Activated T-helper 1 cell treated with anti-CD3 and anti-CD28 coated beads, Interleukin-12 subunit alpha, Interleukin-12 subunit beta, Interleukin-2, Interleukin-4 antibody, amounts not matched to agents 30 ng/mL and 10 ng/mL and 1 ng/mL, durations not matched to agents 14 hours and 24 hours and 36 hours (primary cell): ENCODE results near the gene FARP1. TPM values are rescaled to one million over a fixed set of nuclear protein-coding genes. Genes with fewer than 3 reads are reported as not detected.

Experiments used
- DNase-seq: peaks from one replicate; pipeline ENCODE4 v3.0.0; 2021; ENCODE audit warnings: low spot score
- H3K27ac Mint-ChIP-seq: one replicate; pipeline ENCODE4 v1.8.0; 2021; ENCODE audit warnings: mild to moderate bottlenecking, mixed read lengths
- H3K27me3 Mint-ChIP-seq: one replicate; pipeline ENCODE4 v1.8.0; 2022; ENCODE audit warnings: mild to moderate bottlenecking, moderate library complexity, mixed read lengths; ENCODE audit not compliant: insufficient read depth
- H3K36me3 Mint-ChIP-seq: one replicate; pipeline ENCODE4 v1.8.0; 2021; ENCODE audit warnings: low read depth, mixed read lengths
- H3K4me1 Mint-ChIP-seq: one replicate; pipeline ENCODE4 v1.8.0; 2021; ENCODE audit warnings: low read depth, mixed read lengths
- H3K4me3 Mint-ChIP-seq: one replicate; pipeline ENCODE4 v1.8.0; 2021; ENCODE audit warnings: mild to moderate bottlenecking, moderate library complexity, mixed read lengths
- H3K9me3 Mint-ChIP-seq: one replicate; pipeline ENCODE4 v1.8.0; 2021; ENCODE audit warnings: mixed read lengths
- intact Hi-C: fragments of 100-400 bp; cut with micrococcal nuclease; formaldehyde crosslinking; loops from one replicate; pipeline ENCODE4 v1.15.1; 2024
- total RNA-seq: library from RNA; stranded (reverse); gene quantifications from 2 replicates; pipeline ENCODE4 v1.2.3, GENCODE V29; 2022

Gene FARP1
- total RNA-seq, 1 donor from 2014 or later: 0.34 TPM

GRCh38 chr13:98347756-98348155 lies 204.9 kb downstream of the FARP1 start:
- H3K36me3 Mint-ChIP-seq: no peaks in the 10 kb centered on the region
- no peak for DNase-seq
- no peaks in the 10 kb centered on the region for H3K9me3 Mint-ChIP-seq
- intact Hi-C loops: no loop called here
- H3K4me1 Mint-ChIP-seq: no peaks in the 10 kb centered on the region
- H3K27ac Mint-ChIP-seq: no peak overlapping the region
- H3K27me3 Mint-ChIP-seq: no peaks in the 10 kb centered on the region
- H3K4me3 Mint-ChIP-seq: no peak overlapping the region

- intact Hi-C loops: no loop called here
- Mint-ChIP-seq H3K27me3 (no peaks in the 10 kb centered on the region), H3K27ac (no peak overlapping the region), H3K36me3 (no peaks in the 10 kb centered on the region), H3K4me3 (no peak overlapping the region), H3K4me1 (no peaks in the 10 kb centered on the region), H3K9me3 (no peaks in the 10 kb centered on the region)
- DNase-seq: no peak
These were observed 205.7 kb downstream of the FARP1 start for GRCh38 chr13:98348466-98349200.

- intact Hi-C loops: no loop called here
- Mint-ChIP-seq H3K4me3 (no peak overlapping the region), H3K27ac (no peak overlapping the region), H3K27me3 (no peaks in the 10 kb centered on the region), H3K36me3 (no peaks in the 10 kb centered on the region), H3K4me1 (no peaks in the 10 kb centered on the region), H3K9me3 (no peaks in the 10 kb centered on the region)
- no peak for DNase-seq
These were observed 206.9 kb downstream of the FARP1 start for GRCh38 chr13:98349731-98350305.

GRCh38 chr13:98350746-98351330 lies 207.9 kb downstream of the FARP1 start:
- no peaks in the 10 kb centered on the region for H3K9me3 Mint-ChIP-seq
- no peaks in the 10 kb centered on the region for H3K27me3 Mint-ChIP-seq
- intact Hi-C loops: no loop called here
- no peak for DNase-seq
- no peak overlapping the region for H3K4me3 Mint-ChIP-seq
- H3K4me1 Mint-ChIP-seq: no peaks in the 10 kb centered on the region
- no peaks in the 10 kb centered on the region for H3K36me3 Mint-ChIP-seq
- no peak overlapping the region for H3K27ac Mint-ChIP-seq

GRCh38 chr13:98351636-98352035 lies 208.7 kb downstream of the FARP1 start:
- Mint-ChIP-seq H3K9me3 (no peaks in the 10 kb centered on the region), H3K27ac (no peak overlapping the region), H3K4me1 (no peaks in the 10 kb centered on the region), H3K4me3 (no peak overlapping the region), H3K36me3 (no peaks in the 10 kb centered on the region), H3K27me3 (no peaks in the 10 kb centered on the region)
- intact Hi-C loops: no loop called here
- no peak for DNase-seq

GRCh38 chr13:98352226-98352625 lies 209.3 kb downstream of the FARP1 start:
- intact Hi-C loops: no loop called here
- Mint-ChIP-seq H3K4me3 (no peak overlapping the region), H3K27ac (no peak overlapping the region), H3K27me3 (no peaks in the 10 kb centered on the region), H3K36me3 (no peaks in the 10 kb centered on the region), H3K4me1 (no peaks in the 10 kb centered on the region), H3K9me3 (no peaks in the 10 kb centered on the region)
- DNase-seq: no peak

GRCh38 chr13:98353750-98354149 lies 210.9 kb downstream of the FARP1 start:
- no peak overlapping the region for H3K27ac Mint-ChIP-seq

GRCh38 chr13:98358937-98359336 lies 216.0 kb downstream of the FARP1 start:
- Mint-ChIP-seq H3K9me3 (no peaks in the 10 kb centered on the region), H3K4me1 (no peaks in the 10 kb centered on the region), H3K27me3 (no peaks in the 10 kb centered on the region), H3K27ac (no peak overlapping the region), H3K4me3 (no peak overlapping the region), H3K36me3 (no peaks in the 10 kb centered on the region)
- DNase-seq: no peak
- intact Hi-C loops: no loop called here

More at GRCh38 chr13:98353750-98354149, 210.9 kb downstream of the FARP1 start:
- Mint-ChIP-seq H3K4me3 (no peak overlapping the region), H3K27me3 (no peaks in the 10 kb centered on the region), H3K4me1 (no peaks in the 10 kb centered on the region), H3K9me3 (no peaks in the 10 kb centered on the region), H3K36me3 (no peaks in the 10 kb centered on the region)
- intact Hi-C loops: no loop called here
- no peak for DNase-seq

- no peaks in the 10 kb centered on the region for H3K36me3 Mint-ChIP-seq
- no peak overlapping the region for H3K4me3 Mint-ChIP-seq
- intact Hi-C loops: no loop called here
- no peaks in the 10 kb centered on the region for H3K9me3 Mint-ChIP-seq
- no peak for DNase-seq
- H3K4me1 Mint-ChIP-seq: no peaks in the 10 kb centered on the region
- H3K27ac Mint-ChIP-seq: no peak overlapping the region
- no peaks in the 10 kb centered on the region for H3K27me3 Mint-ChIP-seq
These were observed 217.7 kb downstream of the FARP1 start for GRCh38 chr13:98360545-98360944.

- Mint-ChIP-seq H3K9me3 (no peaks in the 10 kb centered on the region), H3K27me3 (no peaks in the 10 kb centered on the region), H3K4me1 (no peaks in the 10 kb centered on the region), H3K4me3 (no peak overlapping the region), H3K36me3 (no peaks in the 10 kb centered on the region), H3K27ac (no peak overlapping the region)
- intact Hi-C loops: no loop called here
- no peak for DNase-seq
These were observed 220.4 kb downstream of the FARP1 start for GRCh38 chr13:98363326-98363725.

GRCh38 chr13:98364179-98364578 lies 221.3 kb downstream of the FARP1 start:
- H3K27ac Mint-ChIP-seq: no peak overlapping the region
- H3K36me3 Mint-ChIP-seq: no peaks in the 10 kb centered on the region
- intact Hi-C loops: no loop called here
- no peaks in the 10 kb centered on the region for H3K4me1 Mint-ChIP-seq
- DNase-seq: no peak
- H3K27me3 Mint-ChIP-seq: no peaks in the 10 kb centered on the region
- no peak overlapping the region for H3K4me3 Mint-ChIP-seq
- H3K9me3 Mint-ChIP-seq: no peaks in the 10 kb centered on the region

- no peak overlapping the region for H3K4me3 Mint-ChIP-seq
- no peaks in the 10 kb centered on the region for H3K9me3 Mint-ChIP-seq
- no peak overlapping the region for H3K27ac Mint-ChIP-seq
- no peak for DNase-seq
- H3K4me1 Mint-ChIP-seq: no peaks in the 10 kb centered on the region
- intact Hi-C loops: no loop called here
- no peaks in the 10 kb centered on the region for H3K36me3 Mint-ChIP-seq
- H3K27me3 Mint-ChIP-seq: no peaks in the 10 kb centered on the region
These were observed 221.8 kb downstream of the FARP1 start for GRCh38 chr13:98364647-98365046.

GRCh38 chr13:98365302-98365701 lies 222.4 kb downstream of the FARP1 start:
- intact Hi-C loops: no loop called here
- Mint-ChIP-seq H3K36me3 (no peaks in the 10 kb centered on the region), H3K4me3 (no peak overlapping the region), H3K27me3 (peaks cover 3% of the 10 kb centered on the region), H3K4me1 (no peaks in the 10 kb centered on the region), H3K27ac (no peak overlapping the region), H3K9me3 (no peaks in the 10 kb centered on the region)
- no peak for DNase-seq
